Measurements from ENCODE around the gene ABCC9. TPM values are rescaled to one million over a fixed set of nuclear protein-coding genes. Genes with fewer than 3 reads are reported as not detected.

ABCC9 gene
- total RNA-seq, 1 donor from 2014 or later = 24.6 TPM

GRCh38 chr12:21809100-21809499 lies 132.1 kb downstream of the ABCC9 start:
- TF ChIP-seq POLR2A (IDR thresholded peaks at IDR 0.05) (no peak), CTCF (IDR thresholded peaks at IDR 0.05) (no peak), POLR2AphosphoS5 (IDR thresholded peaks at IDR 0.05; ENCODE audit: insufficient read depth in 1 of 2, low read depth in 1 of 2) (no peak)
- Histone ChIP-seq H3K36me3 (no peaks in the 10 kb centered on the region), H3K4me3 (no peak overlapping the region), H3K4me1 (no peaks in the 10 kb centered on the region), H3K27ac (no peak overlapping the region), H3K27me3 (no peaks in the 10 kb centered on the region), H3K9me3 (no peaks in the 10 kb centered on the region)
- DNase-seq (ENCODE audit: extremely low spot score in 2 of 2) = no peak
- intact Hi-C loops (cut with DNase I) = no loop called here

- no peaks in the 10 kb centered on the region for H3K27me3 ChIP-seq
- H3K9me3 ChIP-seq = no peaks in the 10 kb centered on the region
- no peak overlapping the region for H3K4me3 ChIP-seq
- intact Hi-C loops (cut with DNase I) = no loop called here
- H3K27ac ChIP-seq = no peak overlapping the region
- no peaks in the 10 kb centered on the region for H3K36me3 ChIP-seq
- H3K4me1 ChIP-seq = no peaks in the 10 kb centered on the region
- no peak for DNase-seq (ENCODE audit: extremely low spot score in 2 of 2)
- TF ChIP-seq POLR2AphosphoS5 (IDR thresholded peaks at IDR 0.05; ENCODE audit: insufficient read depth in 1 of 2, low read depth in 1 of 2) = no peak
- TF ChIP-seq POLR2A (IDR thresholded peaks at IDR 0.05) = no peak
- no peak for TF ChIP-seq CTCF (IDR thresholded peaks at IDR 0.05)
These were observed 135.0 kb downstream of the ABCC9 start for GRCh38 chr12:21806255-21806654.

- Histone ChIP-seq H3K27me3 (no peaks in the 10 kb centered on the region), H3K4me1 (no peaks in the 10 kb centered on the region), H3K9me3 (no peaks in the 10 kb centered on the region), H3K36me3 (no peaks in the 10 kb centered on the region), H3K4me3 (no peak overlapping the region), H3K27ac (no peak overlapping the region)
- TF ChIP-seq POLR2A (IDR thresholded peaks at IDR 0.05) (no peak), CTCF (IDR thresholded peaks at IDR 0.05) (no peak), POLR2AphosphoS5 (IDR thresholded peaks at IDR 0.05; ENCODE audit: insufficient read depth in 1 of 2, low read depth in 1 of 2) (no peak)
- intact Hi-C loops (cut with DNase I) = no loop called here
- no peak for DNase-seq (ENCODE audit: extremely low spot score in 2 of 2)
These were observed 139.5 kb downstream of the ABCC9 start for GRCh38 chr12:21801522-21802288.

GRCh38 chr12:21800011-21800410 lies 141.2 kb downstream of the ABCC9 start:
- no peaks in the 10 kb centered on the region for H3K9me3 ChIP-seq
- H3K4me1 ChIP-seq = no peaks in the 10 kb centered on the region
- H3K27me3 ChIP-seq = no peaks in the 10 kb centered on the region
- no peaks in the 10 kb centered on the region for H3K36me3 ChIP-seq
- no peak overlapping the region for H3K4me3 ChIP-seq
- DNase-seq (ENCODE audit: extremely low spot score in 2 of 2) = no peak
- intact Hi-C loops (cut with DNase I) = no loop called here
- TF ChIP-seq POLR2AphosphoS5 (IDR thresholded peaks at IDR 0.05; ENCODE audit: insufficient read depth in 1 of 2, low read depth in 1 of 2) (no peak), POLR2A (IDR thresholded peaks at IDR 0.05) (no peak), CTCF (IDR thresholded peaks at IDR 0.05) (no peak)
- H3K27ac ChIP-seq = no peak overlapping the region

- H3K27ac ChIP-seq = no peak overlapping the region
- DNase-seq (ENCODE audit: extremely low spot score in 2 of 2) = no peak
- H3K4me3 ChIP-seq = no peak overlapping the region
- no peaks in the 10 kb centered on the region for H3K27me3 ChIP-seq
- no peaks in the 10 kb centered on the region for H3K9me3 ChIP-seq
- H3K4me1 ChIP-seq = no peaks in the 10 kb centered on the region
- no peaks in the 10 kb centered on the region for H3K36me3 ChIP-seq
- intact Hi-C loops (cut with DNase I) = no loop called here
- no peak for TF ChIP-seq POLR2A (IDR thresholded peaks at IDR 0.05)
- no peak for TF ChIP-seq CTCF (IDR thresholded peaks at IDR 0.05)
- TF ChIP-seq POLR2AphosphoS5 (IDR thresholded peaks at IDR 0.05; ENCODE audit: insufficient read depth in 1 of 2, low read depth in 1 of 2) = no peak
These were observed 143.7 kb downstream of the ABCC9 start for GRCh38 chr12:21797539-21797938.
